ENCODE results near the gene KCNJ8.
"Not testable (repeated sequence)": the region's sequence is repeated elsewhere in the genome, so short reads cannot be mapped to it uniquely, and the experiment has no call there.

DNA sequence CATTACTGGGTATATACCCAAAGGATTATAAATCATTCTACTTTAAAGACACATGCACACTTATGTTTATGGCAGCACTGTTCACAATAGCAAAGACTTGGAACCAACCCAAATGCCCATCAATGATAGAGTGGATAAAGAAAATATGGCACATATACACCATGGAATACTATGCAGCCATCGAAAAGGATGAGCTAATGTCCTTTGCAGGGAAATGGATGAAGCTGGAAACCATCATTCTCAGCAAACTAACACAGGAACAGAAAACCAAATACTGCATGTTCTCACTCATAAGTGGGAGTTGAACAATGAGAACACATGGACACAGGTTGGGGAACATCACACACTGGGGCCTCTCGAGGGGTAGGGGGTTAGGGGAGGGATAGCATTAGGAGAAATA, 37.8 kb upstream of the KCNJ8 start:
- TF ChIP-seq, protein P1, sequence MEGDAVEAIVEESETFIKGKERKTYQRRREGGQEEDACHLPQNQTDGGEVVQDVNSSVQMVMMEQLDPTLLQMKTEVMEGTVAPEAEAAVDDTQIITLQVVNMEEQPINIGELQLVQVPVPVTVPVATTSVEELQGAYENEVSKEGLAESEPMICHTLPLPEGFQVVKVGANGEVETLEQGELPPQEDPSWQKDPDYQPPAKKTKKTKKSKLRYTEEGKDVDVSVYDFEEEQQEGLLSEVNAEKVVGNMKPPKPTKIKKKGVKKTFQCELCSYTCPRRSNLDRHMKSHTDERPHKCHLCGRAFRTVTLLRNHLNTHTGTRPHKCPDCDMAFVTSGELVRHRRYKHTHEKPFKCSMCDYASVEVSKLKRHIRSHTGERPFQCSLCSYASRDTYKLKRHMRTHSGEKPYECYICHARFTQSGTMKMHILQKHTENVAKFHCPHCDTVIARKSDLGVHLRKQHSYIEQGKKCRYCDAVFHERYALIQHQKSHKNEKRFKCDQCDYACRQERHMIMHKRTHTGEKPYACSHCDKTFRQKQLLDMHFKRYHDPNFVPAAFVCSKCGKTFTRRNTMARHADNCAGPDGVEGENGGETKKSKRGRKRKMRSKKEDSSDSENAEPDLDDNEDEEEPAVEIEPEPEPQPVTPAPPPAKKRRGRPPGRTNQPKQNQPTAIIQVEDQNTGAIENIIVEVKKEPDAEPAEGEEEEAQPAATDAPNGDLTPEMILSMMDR (IDR thresholded peaks at IDR 0.05), result not testable (repeated sequence)
- TF ChIP-seq SIN3A (IDR thresholded peaks at IDR 0.05; ENCODE audit: borderline replicate concordance, insufficient read depth, low read depth, low read length); POLR2AphosphoS5 (IDR thresholded peaks at IDR 0.05; ENCODE audit: low read depth, low read length): not testable (repeated sequence)
- TF ChIP-seq, protein P2, sequence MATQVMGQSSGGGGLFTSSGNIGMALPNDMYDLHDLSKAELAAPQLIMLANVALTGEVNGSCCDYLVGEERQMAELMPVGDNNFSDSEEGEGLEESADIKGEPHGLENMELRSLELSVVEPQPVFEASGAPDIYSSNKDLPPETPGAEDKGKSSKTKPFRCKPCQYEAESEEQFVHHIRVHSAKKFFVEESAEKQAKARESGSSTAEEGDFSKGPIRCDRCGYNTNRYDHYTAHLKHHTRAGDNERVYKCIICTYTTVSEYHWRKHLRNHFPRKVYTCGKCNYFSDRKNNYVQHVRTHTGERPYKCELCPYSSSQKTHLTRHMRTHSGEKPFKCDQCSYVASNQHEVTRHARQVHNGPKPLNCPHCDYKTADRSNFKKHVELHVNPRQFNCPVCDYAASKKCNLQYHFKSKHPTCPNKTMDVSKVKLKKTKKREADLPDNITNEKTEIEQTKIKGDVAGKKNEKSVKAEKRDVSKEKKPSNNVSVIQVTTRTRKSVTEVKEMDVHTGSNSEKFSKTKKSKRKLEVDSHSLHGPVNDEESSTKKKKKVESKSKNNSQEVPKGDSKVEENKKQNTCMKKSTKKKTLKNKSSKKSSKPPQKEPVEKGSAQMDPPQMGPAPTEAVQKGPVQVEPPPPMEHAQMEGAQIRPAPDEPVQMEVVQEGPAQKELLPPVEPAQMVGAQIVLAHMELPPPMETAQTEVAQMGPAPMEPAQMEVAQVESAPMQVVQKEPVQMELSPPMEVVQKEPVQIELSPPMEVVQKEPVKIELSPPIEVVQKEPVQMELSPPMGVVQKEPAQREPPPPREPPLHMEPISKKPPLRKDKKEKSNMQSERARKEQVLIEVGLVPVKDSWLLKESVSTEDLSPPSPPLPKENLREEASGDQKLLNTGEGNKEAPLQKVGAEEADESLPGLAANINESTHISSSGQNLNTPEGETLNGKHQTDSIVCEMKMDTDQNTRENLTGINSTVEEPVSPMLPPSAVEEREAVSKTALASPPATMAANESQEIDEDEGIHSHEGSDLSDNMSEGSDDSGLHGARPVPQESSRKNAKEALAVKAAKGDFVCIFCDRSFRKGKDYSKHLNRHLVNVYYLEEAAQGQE (IDR thresholded peaks at IDR 0.05; ENCODE audit: insufficient read depth in 1 of 2, low read depth in 2 of 2, low read length in 1 of 2), result not testable (repeated sequence)
